T47D (cell line): Measurements from ENCODE around the gene CST9.

Experiments used
- DNase-seq, 2 experiments: peaks; one replicate each; pipeline versions ENCODE4 v3.0.0 to v3.0.0-alpha.2; 2011 to 2012; ENCODE audit warnings: low read depth in 1 of 2, low spot score in 1 of 2
- JUND ChIP-seq: IDR thresholded peaks from 2 replicates; pipeline ENCODE4 v1.6.1; 2012; ENCODE audit warnings: low read depth
- in situ Hi-C: cut with HindIII; loops from 2 replicates; pipeline ENCODE4 v1.10.0; 2016; ENCODE audit warnings: low sequenced_read_pairs, low pct_unique_long_range_greater_than_20kb

Gene CST9

GRCh38 chr20:23605867-23606651 lies at the start of gene CST9:
TSS of gene CST9 (minus strand) at chr20:23605917. CDS start at chr20:23605864, 53 bp downstream.
- no peak for TF ChIP-seq JUND
- DNase-seq = no peak
- in situ Hi-C loops = no loop called here

- DNase-seq = no peak
- in situ Hi-C loops = no loop called here
- no peak for TF ChIP-seq JUND
These were observed 49.0 kb upstream of the CST9 start for GRCh38 chr20:23654717-23655116.

- no peak for TF ChIP-seq JUND
- DNase-seq = no peak
- in situ Hi-C loops = no loop called here
These were observed 48.3 kb upstream of the CST9 start for GRCh38 chr20:23654000-23654399.

GRCh38 chr20:23653400-23653938 lies 47.8 kb upstream of the CST9 start:
- in situ Hi-C loops = no loop called here
- TF ChIP-seq JUND = no peak
- no peak for DNase-seq

GRCh38 chr20:23652926-23653325 lies 47.2 kb upstream of the CST9 start:
- no peak for DNase-seq
- TF ChIP-seq JUND = no peak
- in situ Hi-C loops = no loop called here

- in situ Hi-C loops = no loop called here
- no peak for TF ChIP-seq JUND
- no peak for DNase-seq
These were observed 46.7 kb upstream of the CST9 start for GRCh38 chr20:23652371-23652770.

- no peak for DNase-seq
- in situ Hi-C loops = no loop called here
- no peak for TF ChIP-seq JUND
These were observed 45.4 kb upstream of the CST9 start for GRCh38 chr20:23651117-23651516.

GRCh38 chr20:23649830-23650417 lies 44.2 kb upstream of the CST9 start:
- DNase-seq = no peak
- in situ Hi-C loops = no loop called here
- no peak for TF ChIP-seq JUND

GRCh38 chr20:23649242-23649641 lies 43.5 kb upstream of the CST9 start:
- no peak for DNase-seq
- TF ChIP-seq JUND = no peak
- in situ Hi-C loops = no loop called here

- no peak for DNase-seq
- no peak for TF ChIP-seq JUND
- in situ Hi-C loops = no loop called here
These were observed 41.6 kb upstream of the CST9 start for GRCh38 chr20:23647346-23647745.

GRCh38 chr20:23646106-23646873 lies 40.6 kb upstream of the CST9 start:
- no peak for TF ChIP-seq JUND
- no peak for DNase-seq
- in situ Hi-C loops = no loop called here

GRCh38 chr20:23645575-23645974 lies 39.9 kb upstream of the CST9 start:
- TF ChIP-seq JUND = no peak
- DNase-seq = no peak
- in situ Hi-C loops = no loop called here

- DNase-seq = no peak
- in situ Hi-C loops = no loop called here
- TF ChIP-seq JUND = no peak
These were observed 38.4 kb upstream of the CST9 start for GRCh38 chr20:23644164-23644563.
